ENCODE results near the gene RUNDC1.

RUNDC1 gene

DNA sequence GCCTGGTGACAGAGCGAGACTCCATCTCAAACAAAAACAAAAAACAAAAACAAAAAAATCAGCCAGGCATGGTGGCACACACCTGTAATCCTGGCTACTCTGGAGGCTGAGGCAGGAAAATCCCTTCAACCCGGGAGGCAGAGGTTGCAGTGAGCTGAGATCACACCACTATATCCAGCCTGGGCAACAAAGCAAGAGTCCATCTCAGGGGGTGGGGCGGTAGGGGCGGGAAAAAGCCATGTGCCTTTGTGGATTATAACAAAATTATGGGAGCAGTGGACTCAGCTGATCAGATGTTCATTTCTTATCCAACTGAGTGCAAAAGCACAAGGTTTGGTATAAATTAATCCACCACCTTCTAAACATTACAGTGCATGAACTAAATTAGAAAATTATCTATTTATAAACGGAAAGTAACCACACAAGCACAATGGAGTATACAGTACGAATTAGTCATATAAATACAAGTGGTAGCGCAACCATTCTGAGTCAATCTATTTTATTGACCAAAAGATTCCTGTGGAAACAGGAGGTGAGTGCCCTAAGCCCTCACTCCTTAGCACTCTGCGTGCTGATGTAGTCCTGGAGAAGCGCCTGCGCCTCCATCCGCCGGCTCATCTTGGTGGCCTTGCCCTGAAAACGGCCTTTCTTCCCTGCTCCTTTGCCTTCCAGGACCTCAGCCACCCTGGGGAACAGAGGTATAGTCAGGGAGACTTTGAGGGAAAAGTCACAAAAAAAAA, 30.2 kb upstream of the RUNDC1 start:
- Histone ChIP-seq H3K27ac (ENCODE audit: low read length) (no peak overlapping the region), H3K79me2 (ENCODE audit: low read length) (no peaks in the 10 kb centered on the region), H3K27me3 (ENCODE audit: low read depth, low read length) (no peaks in the 10 kb centered on the region), H3K4me2 (ENCODE audit: low read length) (no peak overlapping the region), H3K4me1 (ENCODE audit: low read length) (no peaks in the 10 kb centered on the region), H4K20me1 (ENCODE audit: insufficient read depth, low read length) (no peaks in the 10 kb centered on the region), H3K9ac (ENCODE audit: low read length) (no peak overlapping the region), H3K9me3 (ENCODE audit: insufficient read depth, low read length) (no peaks in the 10 kb centered on the region), H3K4me3 (ENCODE audit: low read length) (no peak overlapping the region), H3K36me3 (replicated peaks; ENCODE audit: low read depth, low read length) (peaks cover 41% of the 10 kb centered on the region), H2AFZ (ENCODE audit: low read depth, low read length) (no peak overlapping the region)
- TF ChIP-seq, protein P1, sequence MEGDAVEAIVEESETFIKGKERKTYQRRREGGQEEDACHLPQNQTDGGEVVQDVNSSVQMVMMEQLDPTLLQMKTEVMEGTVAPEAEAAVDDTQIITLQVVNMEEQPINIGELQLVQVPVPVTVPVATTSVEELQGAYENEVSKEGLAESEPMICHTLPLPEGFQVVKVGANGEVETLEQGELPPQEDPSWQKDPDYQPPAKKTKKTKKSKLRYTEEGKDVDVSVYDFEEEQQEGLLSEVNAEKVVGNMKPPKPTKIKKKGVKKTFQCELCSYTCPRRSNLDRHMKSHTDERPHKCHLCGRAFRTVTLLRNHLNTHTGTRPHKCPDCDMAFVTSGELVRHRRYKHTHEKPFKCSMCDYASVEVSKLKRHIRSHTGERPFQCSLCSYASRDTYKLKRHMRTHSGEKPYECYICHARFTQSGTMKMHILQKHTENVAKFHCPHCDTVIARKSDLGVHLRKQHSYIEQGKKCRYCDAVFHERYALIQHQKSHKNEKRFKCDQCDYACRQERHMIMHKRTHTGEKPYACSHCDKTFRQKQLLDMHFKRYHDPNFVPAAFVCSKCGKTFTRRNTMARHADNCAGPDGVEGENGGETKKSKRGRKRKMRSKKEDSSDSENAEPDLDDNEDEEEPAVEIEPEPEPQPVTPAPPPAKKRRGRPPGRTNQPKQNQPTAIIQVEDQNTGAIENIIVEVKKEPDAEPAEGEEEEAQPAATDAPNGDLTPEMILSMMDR (IDR thresholded peaks at IDR 0.05; ENCODE audit: low read depth, low read length), result no peak
- TF ChIP-seq EZH2phosphoT487 (IDR thresholded peaks at IDR 0.05; ENCODE audit: low read depth), result no peak

DNA sequence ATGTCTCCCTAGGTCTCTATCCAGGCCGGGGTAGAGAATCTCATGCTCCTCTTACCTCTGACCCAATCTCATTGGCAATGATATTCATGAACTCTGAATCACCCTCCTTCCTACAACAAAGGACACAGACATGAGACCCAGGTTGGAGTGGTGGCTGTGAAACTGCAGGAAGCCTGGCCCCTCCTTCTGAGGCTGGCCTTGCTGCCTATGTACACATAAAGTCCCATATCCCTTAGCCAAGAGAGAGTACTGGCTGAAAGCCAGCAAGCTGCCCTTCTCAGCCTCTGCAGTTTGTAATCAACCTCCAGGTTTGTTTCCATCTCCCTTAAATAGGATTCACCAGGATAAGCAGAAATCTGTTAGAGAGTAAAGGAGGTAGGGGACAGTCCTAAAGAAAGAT, 26.7 kb upstream of the RUNDC1 start:
- no peak overlapping the region for H2AFZ ChIP-seq (ENCODE audit: low read depth, low read length)
- no peak for TF ChIP-seq EZH2phosphoT487 (IDR thresholded peaks at IDR 0.05; ENCODE audit: low read depth)
- TF ChIP-seq, protein P1 (IDR thresholded peaks at IDR 0.05; ENCODE audit: low read depth, low read length), result no peak
- H3K27me3 ChIP-seq (ENCODE audit: low read depth, low read length), result no peaks in the 10 kb centered on the region
- H4K20me1 ChIP-seq (ENCODE audit: insufficient read depth, low read length), result no peaks in the 10 kb centered on the region
- H3K4me1 ChIP-seq (ENCODE audit: low read length), result no peaks in the 10 kb centered on the region
- H3K9me3 ChIP-seq (ENCODE audit: insufficient read depth, low read length), result no peaks in the 10 kb centered on the region
- no peaks in the 10 kb centered on the region for H3K79me2 ChIP-seq (ENCODE audit: low read length)
- H3K9ac ChIP-seq (ENCODE audit: low read length), result no peak overlapping the region
- peaks cover 47% of the 10 kb centered on the region for H3K36me3 ChIP-seq (replicated peaks; ENCODE audit: low read depth, low read length)
- no peak overlapping the region for H3K27ac ChIP-seq (ENCODE audit: low read length)
- H3K4me2 ChIP-seq (ENCODE audit: low read length), result no peak overlapping the region
- no peak overlapping the region for H3K4me3 ChIP-seq (ENCODE audit: low read length)

GRCh38 chr17:42964161-42964932, 16.0 kb upstream of the RUNDC1 start, which contains the start of gene AARSD1:
Gene AARSD1, minus strand, starts transcription at chr17:42964454. Its CDS starts 14 bp downstream, at chr17:42964440.
- H3K36me3 ChIP-seq (replicated peaks; ENCODE audit: low read depth, low read length), result peaks cover 19% of the 10 kb centered on the region
- no peaks in the 10 kb centered on the region for H4K20me1 ChIP-seq (ENCODE audit: insufficient read depth, low read length)

More at GRCh38 chr17:42964161-42964932, 16.0 kb upstream of the RUNDC1 start, which contains the start of gene AARSD1:
- no peak for TF ChIP-seq EZH2phosphoT487 (IDR thresholded peaks at IDR 0.05; ENCODE audit: low read depth)
- TF ChIP-seq, protein P1 (IDR thresholded peaks at IDR 0.05; ENCODE audit: low read depth, low read length), result no peak
- Histone ChIP-seq H3K9me3 (ENCODE audit: insufficient read depth, low read length) (no peaks in the 10 kb centered on the region), H3K27ac (ENCODE audit: low read length) (peak within 1 kb of the TSS; percentile 55), H2AFZ (ENCODE audit: low read depth, low read length) (peak within 1 kb of the TSS; percentile 83), H3K4me1 (ENCODE audit: low read length) (peaks cover 16% of the 10 kb centered on the region), H3K79me2 (ENCODE audit: low read length) (peaks cover 26% of the 10 kb centered on the region), H3K9ac (ENCODE audit: low read length) (peak within 1 kb of the TSS; percentile 75), H3K4me2 (ENCODE audit: low read length) (peak within 1 kb of the TSS; percentile 79), H3K4me3 (ENCODE audit: low read length) (peak within 1 kb of the TSS; percentile 85), H3K27me3 (ENCODE audit: low read depth, low read length) (no peaks in the 10 kb centered on the region)

Measured in OCI-LY3 (cell line).